ENCODE measurements around the gene INTS11.

The INTS11 gene

GRCh38 chr1:1338278-1338677 is 13.8 kb upstream of the INTS11 start:
- ATAC-seq: no peak
- no peak for TF ChIP-seq RARB (CRISPR knock-in tag; IDR thresholded peaks at IDR 0.05)
- TF ChIP-seq ZNF8 (CRISPR knock-in tag; IDR thresholded peaks at IDR 0.05): no peak
- no peak for TF ChIP-seq ARNTL (CRISPR knock-in tag; IDR thresholded peaks at IDR 0.05; ENCODE audit: borderline replicate concordance, low read depth)
- TF ChIP-seq ZNF565 (CRISPR knock-in tag; conservative IDR thresholded peaks at IDR 0.05; ENCODE audit: low read depth): no peak
- no peak for TF ChIP-seq ZNF70 (CRISPR knock-in tag; IDR thresholded peaks at IDR 0.05)
- no peak for TF ChIP-seq GLIS3 (CRISPR knock-in tag; IDR thresholded peaks at IDR 0.05)
- TF ChIP-seq CREB5 (CRISPR knock-in tag; IDR thresholded peaks at IDR 0.05; ENCODE audit: low read depth): no peak
- no peak for TF ChIP-seq POU6F1 (CRISPR knock-in tag; IDR thresholded peaks at IDR 0.05; ENCODE audit: borderline replicate concordance, low read depth)
- TF ChIP-seq TCF4 (CRISPR knock-in tag; IDR thresholded peaks at IDR 0.05; ENCODE audit: borderline replicate concordance): no peak
- TF ChIP-seq TOX (CRISPR knock-in tag; IDR thresholded peaks at IDR 0.05; ENCODE audit: borderline replicate concordance): no peak
- no peak for TF ChIP-seq PATZ1 (CRISPR knock-in tag; IDR thresholded peaks at IDR 0.05; ENCODE audit: borderline replicate concordance)
- TF ChIP-seq ISL1 (CRISPR knock-in tag; IDR thresholded peaks at IDR 0.05): no peak
- no peak for TF ChIP-seq TSHZ2 (CRISPR knock-in tag; IDR thresholded peaks at IDR 0.05)
- no peak for TF ChIP-seq BACH2 (CRISPR knock-in tag; IDR thresholded peaks at IDR 0.05; ENCODE audit: borderline replicate concordance)
- TF ChIP-seq CSDC2 (CRISPR knock-in tag; IDR thresholded peaks at IDR 0.05): no peak
- TF ChIP-seq ZFP30 (CRISPR knock-in tag; IDR thresholded peaks at IDR 0.05): no peak
- no peak for TF ChIP-seq ZC3H10 (CRISPR knock-in tag; IDR thresholded peaks at IDR 0.05)

GRCh38 chr1:1337793-1338147 is 13.3 kb upstream of the INTS11 start:
- peak; percentile 20; the same call in 2 of the 3 replicates for ATAC-seq
- TF ChIP-seq ZFP3 (CRISPR knock-in tag; IDR thresholded peaks at IDR 0.05) (no peak), POU6F1 (CRISPR knock-in tag; IDR thresholded peaks at IDR 0.05; ENCODE audit: borderline replicate concordance, low read depth) (no peak), TSHZ2 (CRISPR knock-in tag; IDR thresholded peaks at IDR 0.05) (no peak), ISL1 (CRISPR knock-in tag; IDR thresholded peaks at IDR 0.05) (no peak), RARB (CRISPR knock-in tag; IDR thresholded peaks at IDR 0.05) (no peak), OSR1 (CRISPR knock-in tag; IDR thresholded peaks at IDR 0.05) (no peak), TOX (CRISPR knock-in tag; IDR thresholded peaks at IDR 0.05; ENCODE audit: borderline replicate concordance) (no peak), ZNF565 (CRISPR knock-in tag; conservative IDR thresholded peaks at IDR 0.05; ENCODE audit: low read depth) (no peak), CSDC2 (CRISPR knock-in tag; IDR thresholded peaks at IDR 0.05) (no peak), SNAI2 (CRISPR knock-in tag; IDR thresholded peaks at IDR 0.05) (no peak), PPARA (CRISPR knock-in tag; IDR thresholded peaks at IDR 0.05; ENCODE audit: borderline replicate concordance) (no peak), ZNF8 (CRISPR knock-in tag; IDR thresholded peaks at IDR 0.05) (no peak), BACH2 (CRISPR knock-in tag; IDR thresholded peaks at IDR 0.05; ENCODE audit: borderline replicate concordance) (no peak), ARNTL (CRISPR knock-in tag; IDR thresholded peaks at IDR 0.05; ENCODE audit: borderline replicate concordance, low read depth) (no peak), GLIS3 (CRISPR knock-in tag; IDR thresholded peaks at IDR 0.05) (no peak), CREB5 (CRISPR knock-in tag; IDR thresholded peaks at IDR 0.05; ENCODE audit: low read depth) (no peak), ZNF70 (CRISPR knock-in tag; IDR thresholded peaks at IDR 0.05) (no peak), CSRNP3 (CRISPR knock-in tag; IDR thresholded peaks at IDR 0.05) (no peak), ESRRG (CRISPR knock-in tag; IDR thresholded peaks at IDR 0.05) (no peak), ZFP30 (CRISPR knock-in tag; IDR thresholded peaks at IDR 0.05) (no peak)
